SH-SY5Y (cell line): ENCODE measurements around the gene CD99L2.

Experiments
- GATA2 ChIP-seq: IDR thresholded peaks from 2 replicates; pipeline ENCODE4 v1.6.1; 2011; ENCODE audit warnings: mild to moderate bottlenecking, low read depth, low read length
- GATA3 ChIP-seq: IDR thresholded peaks from 2 replicates; pipeline ENCODE4 v1.6.1; 2011; ENCODE audit warnings: low read depth, mild to moderate bottlenecking, low read length, moderate library complexity

GRCh38 chrX:150854856-150855255 lies 43.6 kb downstream of the CD99L2 start:
- TF ChIP-seq GATA3: no peak
- TF ChIP-seq GATA2: no peak
